GM19467 (cell line): ENCODE data around the gene MFF.

Experiments
- ATAC-seq: cut with Tn5 transposase; IDR thresholded peaks from one replicate; pipeline ENCODE4 v1.9.1; 2021; ENCODE audit warnings: mild to moderate bottlenecking, moderate library complexity; ENCODE audit not compliant: unreplicated experiment

The MFF gene, protein sequence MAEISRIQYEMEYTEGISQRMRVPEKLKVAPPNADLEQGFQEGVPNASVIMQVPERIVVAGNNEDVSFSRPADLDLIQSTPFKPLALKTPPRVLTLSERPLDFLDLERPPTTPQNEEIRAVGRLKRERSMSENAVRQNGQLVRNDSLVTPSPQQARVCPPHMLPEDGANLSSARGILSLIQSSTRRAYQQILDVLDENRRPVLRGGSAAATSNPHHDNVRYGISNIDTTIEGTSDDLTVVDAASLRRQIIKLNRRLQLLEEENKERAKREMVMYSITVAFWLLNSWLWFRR

DNA sequence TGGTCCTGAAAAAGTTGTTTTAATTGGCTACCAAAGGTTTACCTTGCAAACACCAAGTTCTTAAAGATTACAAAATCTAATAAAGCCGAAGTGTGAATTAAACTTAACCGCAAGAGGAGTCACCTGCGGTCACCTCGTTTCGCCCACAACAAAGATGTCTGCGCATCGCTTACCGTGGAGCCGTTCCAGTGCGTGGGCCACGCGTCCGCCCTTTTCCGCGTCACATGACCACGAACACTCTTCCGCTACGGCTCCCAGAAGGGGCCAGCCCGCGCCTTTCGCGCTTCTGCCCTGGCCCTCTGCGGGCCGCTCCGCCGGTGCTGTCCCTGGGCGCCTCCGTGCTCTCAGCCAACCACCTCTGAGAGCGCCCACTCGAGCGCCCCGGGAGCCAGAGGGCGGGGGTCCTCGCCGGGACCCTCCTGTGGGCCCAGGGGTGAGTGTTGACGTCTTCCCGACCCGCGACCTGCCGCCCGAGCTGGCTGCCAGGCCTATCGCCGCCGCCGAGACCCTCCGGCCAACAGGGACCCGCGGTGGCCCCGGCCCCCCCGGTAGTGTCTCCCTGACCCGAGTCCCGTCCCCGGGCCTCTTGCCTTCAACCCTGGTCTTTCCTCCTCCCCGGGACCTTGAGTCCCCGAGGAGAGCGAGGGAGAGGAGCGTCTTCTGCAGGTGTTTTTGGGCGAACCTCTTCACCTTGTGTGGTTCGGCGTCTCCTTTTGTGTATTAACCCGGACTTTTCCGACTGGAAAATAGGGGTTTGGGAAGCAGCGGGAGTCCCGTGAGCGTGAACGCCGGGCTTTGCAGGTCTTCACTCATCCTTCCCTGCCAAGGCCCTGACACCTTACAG, at the start of gene MFF:
Gene MFF, plus strand, starts transcription at position 257 of the 844 bp plus-strand sequence. CDS start 5,415 bp downstream, outside the sequence.
- ATAC-seq = peak; percentile 99

DNA sequence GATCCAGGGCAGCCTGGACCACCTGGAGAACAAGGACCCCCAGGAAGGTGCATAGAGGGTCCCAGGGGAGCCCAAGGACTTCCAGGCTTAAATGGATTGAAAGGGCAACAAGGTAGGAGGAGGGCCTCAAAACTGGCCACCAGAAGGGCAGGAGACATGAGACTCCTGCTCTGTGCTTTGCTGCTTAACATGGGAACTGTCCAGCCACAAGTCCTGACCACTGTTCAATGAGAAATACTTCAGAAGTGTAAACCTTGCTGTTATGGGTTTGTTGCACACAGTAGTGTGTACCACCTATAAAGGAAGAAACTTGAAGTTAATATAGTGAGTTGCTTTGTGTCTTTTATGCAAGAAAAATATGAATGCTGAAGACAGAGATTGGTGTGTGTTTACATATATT, 44.2 kb upstream of the MFF start:
- ATAC-seq = no peak

DNA sequence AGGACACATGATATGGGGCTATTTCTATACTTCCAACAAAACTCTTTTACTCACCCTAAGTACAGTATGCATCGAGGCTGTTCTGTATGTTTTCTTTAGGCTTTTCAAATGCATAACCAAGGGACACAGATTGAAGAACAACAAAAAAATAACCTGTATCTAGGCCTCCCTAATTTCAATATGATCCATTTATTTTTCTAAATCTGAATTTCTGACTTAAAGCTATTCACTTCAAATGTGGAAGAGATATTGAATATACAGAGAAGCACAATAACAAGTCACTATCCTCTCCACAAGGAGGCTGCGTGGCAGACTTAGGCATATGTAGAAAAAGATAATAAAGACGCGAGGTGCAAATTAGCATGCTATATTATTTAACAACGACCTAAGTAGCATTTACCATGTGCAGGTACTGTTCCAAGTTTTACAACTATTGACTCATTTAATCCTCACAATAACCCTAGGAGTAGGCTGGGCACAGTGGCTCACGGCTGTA, 39.3 kb upstream of the MFF start:
- ATAC-seq = no peak

DNA sequence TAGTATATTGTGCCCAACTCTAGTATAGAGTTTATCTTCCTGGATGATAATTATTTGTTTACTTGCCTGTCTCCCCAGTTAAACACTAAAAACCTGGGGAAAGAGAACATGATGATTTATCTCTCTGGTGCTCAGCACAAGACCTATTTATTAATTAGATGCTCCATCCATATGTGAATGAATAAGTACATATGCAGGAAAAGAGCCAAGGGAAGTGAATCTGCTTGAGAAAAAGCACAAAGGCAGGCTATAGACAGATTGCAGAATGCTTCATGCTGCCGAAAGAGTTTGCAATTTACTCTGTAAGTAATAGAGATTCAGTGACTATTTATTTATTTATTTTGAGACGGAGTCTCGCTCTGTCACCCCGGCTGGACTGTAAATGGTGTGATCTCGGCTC, 37.3 kb upstream of the MFF start:
- ATAC-seq = no peak

DNA sequence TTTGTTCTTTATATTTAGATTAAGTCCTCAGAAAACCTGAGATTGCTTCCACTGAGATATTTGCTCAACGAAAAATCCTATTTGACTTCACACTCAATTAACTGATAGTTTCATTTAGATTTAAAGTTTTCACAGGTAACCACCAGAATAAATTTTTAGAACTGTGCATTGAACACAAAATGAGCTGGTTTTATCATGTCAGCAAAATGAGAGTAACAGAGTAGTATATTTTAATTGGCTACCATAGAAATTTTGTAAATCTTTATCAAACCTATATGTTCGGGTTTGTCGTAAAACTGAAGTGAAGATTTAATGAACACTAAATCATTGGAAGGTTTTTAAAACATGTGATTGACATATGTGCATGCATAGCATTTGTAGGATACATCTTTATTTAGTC, 32.7 kb upstream of the MFF start:
- ATAC-seq = no peak

DNA sequence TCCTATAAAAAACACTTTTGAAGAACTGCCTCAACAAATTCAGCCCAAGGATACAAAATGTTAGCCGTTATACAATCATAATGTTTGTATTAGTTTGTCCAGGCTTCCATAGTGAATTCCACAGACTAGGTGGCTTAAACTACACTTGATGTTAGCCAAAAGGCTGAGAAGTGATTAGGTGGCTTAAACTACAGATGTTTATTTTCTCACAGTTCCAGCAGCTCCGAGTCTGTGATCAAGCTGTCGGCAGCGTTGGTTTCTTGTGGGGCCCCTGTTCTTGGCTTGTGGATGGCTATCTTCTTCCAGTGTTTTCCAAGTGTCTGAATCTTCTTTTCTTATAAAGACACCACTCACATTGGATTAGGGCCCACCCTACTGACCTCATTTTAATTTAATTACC, 31.5 kb upstream of the MFF start:
- ATAC-seq = no peak

DNA sequence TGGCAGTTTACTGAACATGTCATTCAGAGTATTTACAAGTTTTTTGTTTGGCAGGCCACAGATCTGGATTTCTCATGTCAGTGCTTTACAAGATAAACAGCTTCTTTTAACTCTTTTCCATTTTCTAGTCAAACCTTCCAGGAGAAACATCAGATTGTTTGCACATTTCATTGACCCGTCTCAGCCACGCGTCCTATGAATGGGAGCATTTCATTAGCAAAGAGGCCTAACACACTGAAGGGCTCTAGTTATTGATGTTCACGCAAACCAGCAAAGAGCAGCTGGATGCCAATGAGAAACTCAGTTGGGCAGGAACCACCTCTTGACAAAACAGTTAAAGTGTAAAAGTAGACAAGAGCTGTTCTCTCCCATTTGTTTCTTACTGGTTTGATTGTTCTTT, 29.2 kb upstream of the MFF start:
- no peak for ATAC-seq

DNA sequence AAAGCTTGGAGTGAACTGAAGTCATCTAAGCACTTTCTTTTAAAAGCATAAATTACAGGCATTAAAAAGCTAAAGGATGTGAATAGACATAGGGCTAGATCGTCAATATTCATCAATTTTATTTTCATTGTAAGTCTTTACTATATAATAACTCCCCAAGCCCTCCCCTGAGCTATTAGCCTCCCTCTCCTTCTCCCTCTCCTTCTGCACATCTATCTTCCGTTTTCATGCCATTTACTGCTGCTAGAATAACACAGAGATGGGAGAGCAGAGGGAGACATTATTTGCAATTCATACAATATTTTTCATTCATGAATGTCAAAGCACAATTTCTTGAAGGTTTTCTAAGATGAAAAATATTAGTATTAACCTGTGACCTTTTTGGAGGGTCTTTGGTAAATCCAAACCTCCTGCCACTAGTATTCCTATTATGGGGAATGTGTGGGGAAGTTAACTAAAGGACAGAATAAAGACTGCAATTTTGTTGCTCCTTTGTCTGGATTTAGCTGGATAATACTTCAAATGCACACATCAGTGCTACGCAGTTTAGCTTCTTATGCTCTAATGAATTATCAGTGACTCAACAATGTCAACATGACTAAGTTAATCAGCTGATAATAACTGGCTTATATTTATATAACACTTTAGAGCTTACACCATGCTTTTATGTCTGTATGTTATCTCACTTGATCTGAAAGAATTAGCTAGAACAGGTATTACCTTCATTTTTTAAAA, 28.2 kb upstream of the MFF start:
- no peak for ATAC-seq

DNA sequence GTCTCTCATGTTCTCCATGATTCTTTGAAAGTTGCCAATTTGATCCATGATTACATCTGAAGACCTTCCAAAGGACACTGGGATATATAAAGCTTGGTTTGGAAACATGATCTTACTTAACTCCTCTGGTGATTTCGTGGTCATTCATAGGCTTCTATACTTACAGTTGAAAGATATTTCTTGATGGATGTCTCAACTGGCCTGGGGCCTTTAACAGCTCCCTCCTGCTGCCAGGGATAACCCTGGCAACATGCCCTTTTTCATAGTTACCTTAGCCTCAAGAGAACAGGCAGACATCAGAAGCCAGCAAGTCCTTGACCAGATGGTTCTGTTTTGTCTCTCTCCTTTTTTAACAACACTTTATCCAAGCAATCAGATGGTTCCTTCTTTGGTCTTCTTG, 23.5 kb upstream of the MFF start:
- ATAC-seq = no peak

DNA sequence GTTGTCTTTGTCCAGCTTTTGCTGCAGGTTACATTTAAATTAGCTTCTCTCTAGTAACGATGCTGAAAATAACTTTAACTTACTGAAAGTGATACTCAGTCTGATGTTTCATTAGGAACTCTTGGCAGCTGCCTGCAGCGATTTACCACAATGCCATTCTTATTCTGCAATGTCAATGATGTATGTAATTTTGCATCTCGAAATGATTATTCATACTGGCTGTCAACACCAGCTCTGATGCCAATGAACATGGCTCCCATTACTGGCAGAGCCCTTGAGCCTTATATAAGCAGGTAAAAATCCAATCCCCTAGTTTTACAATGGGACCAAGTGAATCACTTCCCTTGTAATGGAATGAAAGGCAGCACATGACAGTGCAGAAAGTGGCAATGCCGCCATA, 16.3 kb upstream of the MFF start:
- peak; percentile 80 for ATAC-seq

DNA sequence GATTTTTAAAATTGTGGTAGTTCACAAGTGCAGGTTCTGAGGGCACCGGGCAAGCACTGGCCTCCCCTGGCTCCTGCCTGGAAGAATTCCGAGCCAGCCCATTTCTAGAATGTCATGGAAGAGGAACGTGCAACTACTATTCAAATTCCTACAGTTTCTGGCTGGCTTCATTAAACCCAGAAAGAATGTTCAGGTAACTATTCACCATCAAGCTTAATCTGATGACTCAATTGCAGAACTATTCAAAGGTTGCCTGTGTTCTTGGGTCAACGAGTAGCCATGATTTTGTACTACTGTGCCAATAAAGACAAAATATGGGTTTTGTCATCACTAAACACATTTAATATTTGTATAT, 14.3 kb upstream of the MFF start:
- no peak for ATAC-seq

DNA sequence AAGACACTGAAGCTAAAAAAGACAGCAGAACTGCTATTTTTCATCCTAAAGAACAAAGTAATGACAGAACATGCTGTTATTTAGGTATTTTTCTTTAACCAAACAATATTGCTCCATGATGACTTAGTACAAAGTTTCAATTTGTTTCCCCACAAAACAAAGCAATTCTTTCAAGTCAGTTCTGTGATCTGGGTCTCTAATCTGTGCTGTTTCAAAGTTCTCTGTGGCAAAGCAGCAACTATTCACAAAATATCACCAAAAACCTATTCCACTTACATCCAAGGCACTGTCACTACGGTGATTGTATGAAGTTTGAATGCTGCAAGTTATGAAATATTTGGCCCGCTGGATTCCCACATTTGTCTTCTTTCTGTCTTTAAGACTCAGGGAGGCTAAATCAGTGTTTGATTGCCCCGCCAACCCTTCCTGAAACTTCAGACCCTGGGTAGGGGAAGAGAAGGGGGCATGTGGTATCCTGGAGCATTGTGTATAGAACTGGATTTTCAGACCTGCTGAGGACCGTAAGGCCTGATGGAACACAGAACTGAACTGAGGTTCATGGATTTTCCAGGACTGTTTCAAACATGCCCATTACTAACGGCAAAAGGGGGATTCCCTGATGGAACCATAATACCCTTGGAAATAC, 13.1 kb upstream of the MFF start:
- ATAC-seq = no peak

DNA sequence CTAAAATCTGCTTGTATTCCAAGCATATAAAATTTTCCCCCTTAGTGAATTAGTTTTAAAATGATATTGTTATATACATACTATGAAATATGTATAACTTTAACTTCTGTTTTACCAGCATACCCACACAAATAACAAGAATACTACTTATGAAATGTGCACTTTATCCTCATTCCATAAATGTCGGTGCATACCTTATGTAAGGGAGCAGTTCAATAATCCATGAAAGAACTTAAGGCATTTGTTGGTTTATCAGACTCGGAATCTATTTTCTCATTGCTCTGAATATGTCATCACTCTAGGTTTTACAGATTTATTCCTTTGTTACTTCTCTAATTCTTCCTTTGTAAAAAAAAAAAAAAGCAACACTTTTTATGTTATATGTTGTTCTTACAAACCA, 12.5 kb upstream of the MFF start:
- ATAC-seq = no peak

DNA sequence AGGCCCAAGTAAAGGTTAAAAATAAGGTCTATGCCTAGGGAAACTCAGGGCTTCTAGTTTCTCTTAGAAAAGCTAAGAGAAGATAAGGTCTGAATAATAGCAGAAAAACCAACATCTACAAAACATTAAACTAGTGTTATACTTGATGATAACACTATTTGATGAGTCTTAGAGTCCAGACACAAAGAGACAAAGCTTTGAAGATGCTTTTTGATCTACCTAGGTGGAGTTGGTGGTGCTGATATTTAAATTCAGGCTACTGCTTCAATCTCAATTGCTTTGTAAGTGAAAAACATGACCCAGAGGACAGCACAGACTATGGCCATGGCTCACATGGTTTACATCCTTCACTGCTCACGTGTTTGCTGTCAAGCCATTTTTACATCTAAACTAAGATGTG, 11.7 kb upstream of the MFF start:
- ATAC-seq = no peak

DNA sequence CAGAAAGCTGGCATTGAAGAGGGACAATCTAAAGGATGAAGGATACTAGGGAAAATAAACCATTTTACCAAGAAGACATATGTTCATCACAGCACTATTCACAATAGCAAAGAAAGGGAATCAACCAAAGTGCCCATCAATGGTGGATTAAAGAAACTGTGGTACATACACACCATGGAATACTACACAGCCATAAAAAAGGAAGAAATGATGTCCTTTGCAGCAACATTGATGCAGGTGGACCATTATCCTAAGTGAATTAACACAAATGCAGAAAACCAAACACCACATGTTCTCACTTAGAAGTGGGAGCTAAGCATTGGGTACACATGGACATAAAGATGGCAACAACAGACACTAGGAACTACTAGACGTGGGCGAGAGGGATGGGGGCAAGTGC, 7.2 kb upstream of the MFF start:
- ATAC-seq = no peak

DNA sequence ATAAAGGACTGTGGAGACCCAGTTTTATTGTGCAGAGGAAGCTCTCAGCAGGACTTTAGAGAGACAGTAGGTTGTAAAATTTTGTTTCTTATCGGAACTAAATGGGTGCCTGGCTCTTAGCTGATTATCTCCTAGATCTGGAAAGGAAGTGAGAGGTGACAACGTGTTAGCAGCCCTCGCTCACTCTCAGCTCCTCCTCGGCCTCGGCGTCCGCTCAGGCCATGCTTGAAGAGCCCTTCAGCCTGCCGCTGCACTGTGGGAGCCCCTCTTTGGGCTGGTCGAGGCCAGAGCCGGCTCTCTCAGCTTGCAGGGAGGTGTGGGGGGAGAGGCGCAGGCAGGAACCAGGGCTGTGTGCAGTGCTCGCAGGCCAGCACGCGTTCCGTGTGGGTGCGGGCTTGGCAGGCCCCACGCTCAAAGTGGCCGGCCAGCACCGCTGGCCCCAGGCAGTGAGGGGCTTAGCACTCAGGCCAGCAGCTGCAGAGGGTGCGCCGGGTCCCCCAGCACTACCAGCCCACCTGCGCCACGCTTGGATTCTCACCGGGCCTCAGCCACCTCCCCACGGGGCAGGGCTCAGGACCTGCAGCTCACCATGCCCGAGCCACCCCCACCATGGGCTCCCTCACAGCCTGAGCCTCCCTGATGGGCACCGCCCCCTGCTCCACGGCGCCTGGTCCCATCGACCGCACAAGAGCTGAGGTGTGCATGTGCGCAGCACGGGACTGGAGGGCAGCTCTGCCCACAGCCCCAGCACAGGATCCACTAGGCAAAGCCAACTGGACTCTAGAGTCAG, 4.6 kb upstream of the MFF start:
- ATAC-seq = no peak

DNA sequence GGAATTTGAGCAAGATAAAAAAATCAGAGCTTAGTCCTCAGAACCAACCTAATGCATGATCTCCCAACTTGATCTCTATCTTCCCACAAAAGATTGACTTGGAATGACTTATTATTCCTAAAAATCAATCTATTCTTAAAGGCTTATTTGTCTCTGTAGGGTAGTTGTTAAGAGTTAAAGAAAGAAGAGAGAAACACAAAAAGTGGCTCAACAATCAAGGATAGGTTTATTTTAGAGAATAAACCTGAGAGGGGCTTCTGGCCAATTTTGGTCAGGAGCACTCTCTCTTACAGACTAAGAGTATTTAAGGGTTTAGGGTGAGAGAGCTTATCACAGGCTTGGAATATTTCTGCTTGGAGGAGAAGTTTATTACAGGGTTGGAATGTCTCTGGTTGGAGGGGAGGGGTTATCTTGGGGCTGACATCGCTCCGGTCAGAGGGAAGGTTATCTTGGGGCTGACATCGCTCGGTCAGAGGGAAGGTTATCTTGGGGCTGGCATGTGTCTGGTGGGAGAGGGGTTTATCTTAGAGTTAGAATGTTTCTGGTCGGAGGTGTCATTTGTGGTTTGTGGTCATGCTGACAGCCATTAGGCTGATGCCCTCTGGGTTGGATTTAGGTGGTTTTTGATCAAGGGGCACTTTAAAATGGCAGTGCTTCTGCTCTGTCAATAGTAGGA, 2.4 kb upstream of the MFF start:
- ATAC-seq = no peak

DNA sequence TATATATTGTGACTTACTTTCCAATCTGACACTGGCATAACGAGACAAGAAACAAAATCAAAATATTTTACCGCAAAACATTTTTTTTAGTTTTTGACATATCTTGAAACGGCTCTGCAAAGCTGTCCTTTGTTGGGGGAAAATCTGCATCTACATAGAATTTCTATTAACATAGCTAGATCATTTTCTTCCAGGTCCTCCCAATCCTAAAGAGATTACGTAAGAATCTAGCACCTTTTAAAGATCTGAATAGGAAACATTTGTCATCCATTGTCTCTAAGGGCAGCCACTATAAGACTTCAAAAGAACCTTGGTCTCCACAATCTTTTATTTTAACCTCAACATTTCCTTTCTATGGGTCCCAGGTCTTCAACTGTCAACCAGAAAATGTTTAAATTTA, 1.2 kb upstream of the MFF start:
- no peak for ATAC-seq

DNA sequence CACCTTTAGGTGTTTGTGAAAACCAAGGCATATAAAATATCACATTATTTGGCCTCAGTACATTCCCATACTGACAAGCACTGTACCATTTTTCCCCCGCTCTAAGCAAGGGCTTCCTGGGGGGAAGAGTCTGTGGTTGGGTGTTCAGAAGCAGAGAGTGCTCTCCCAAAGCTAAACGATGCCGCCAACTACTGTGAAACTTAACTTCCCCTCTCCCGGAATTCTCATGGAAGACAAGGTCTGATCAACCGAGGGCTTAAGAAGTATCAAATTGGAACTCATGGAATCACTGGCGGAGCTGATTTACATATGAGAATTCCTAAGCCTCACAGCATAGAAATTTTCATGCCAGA, 433 bp upstream of the MFF start:
- ATAC-seq = peak; percentile 2

DNA sequence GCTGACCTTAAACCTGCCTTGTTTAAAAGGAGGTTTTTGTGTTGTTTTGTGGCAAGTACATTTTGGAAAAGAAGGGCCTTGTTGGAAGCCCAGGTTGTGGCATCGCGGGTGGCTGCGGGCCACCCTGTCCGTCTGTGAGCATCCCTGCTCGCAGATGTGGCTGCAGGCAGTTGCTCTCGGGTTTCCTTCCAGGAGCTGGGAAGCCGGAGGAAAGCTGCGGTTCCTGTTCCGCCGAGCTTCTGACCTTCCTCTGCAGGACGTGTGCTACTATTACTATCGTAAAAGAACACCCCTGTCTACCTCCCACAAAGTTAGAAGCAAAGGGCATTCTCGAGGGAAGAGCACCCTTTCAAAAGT, 766 bp downstream of the MFF start:
- ATAC-seq = no peak
